ENCODE results near the gene IL2RA.

DNA sequence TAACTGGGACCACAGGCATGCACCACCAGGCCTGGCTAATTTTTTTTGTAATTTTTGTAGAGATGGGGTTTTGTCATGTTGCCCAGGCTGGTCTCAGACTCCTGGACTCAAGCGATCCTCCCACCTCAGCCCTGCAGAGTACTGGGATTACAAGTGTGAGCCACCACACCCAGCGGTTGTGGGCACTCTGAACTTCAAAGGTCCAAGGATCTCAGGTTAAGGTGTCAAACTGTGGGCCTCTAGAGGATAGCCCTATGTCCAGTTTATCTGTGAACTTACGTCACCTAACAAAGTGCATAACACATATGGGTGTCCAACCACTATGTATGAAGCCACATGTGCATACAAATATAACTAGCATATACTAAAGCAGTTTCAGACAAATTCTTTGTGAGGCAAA, 3.2 kb upstream of the IL2RA start:
- no peak for TF ChIP-seq POLR2A (IDR thresholded peaks at IDR 0.05)
- TF ChIP-seq, protein P1, sequence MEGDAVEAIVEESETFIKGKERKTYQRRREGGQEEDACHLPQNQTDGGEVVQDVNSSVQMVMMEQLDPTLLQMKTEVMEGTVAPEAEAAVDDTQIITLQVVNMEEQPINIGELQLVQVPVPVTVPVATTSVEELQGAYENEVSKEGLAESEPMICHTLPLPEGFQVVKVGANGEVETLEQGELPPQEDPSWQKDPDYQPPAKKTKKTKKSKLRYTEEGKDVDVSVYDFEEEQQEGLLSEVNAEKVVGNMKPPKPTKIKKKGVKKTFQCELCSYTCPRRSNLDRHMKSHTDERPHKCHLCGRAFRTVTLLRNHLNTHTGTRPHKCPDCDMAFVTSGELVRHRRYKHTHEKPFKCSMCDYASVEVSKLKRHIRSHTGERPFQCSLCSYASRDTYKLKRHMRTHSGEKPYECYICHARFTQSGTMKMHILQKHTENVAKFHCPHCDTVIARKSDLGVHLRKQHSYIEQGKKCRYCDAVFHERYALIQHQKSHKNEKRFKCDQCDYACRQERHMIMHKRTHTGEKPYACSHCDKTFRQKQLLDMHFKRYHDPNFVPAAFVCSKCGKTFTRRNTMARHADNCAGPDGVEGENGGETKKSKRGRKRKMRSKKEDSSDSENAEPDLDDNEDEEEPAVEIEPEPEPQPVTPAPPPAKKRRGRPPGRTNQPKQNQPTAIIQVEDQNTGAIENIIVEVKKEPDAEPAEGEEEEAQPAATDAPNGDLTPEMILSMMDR (IDR thresholded peaks at IDR 0.05), result no peak

Measured in testis (tissue), 2 donors.